ENCODE data around the gene GPRIN1.

GRCh38 chr5:176653401-176654385, 43.7 kb upstream of the GPRIN1 start:
- no peak for TF ChIP-seq POLR2A (IDR thresholded peaks at IDR 0.05; ENCODE audit: low read depth, low read length)
- TF ChIP-seq CTCF (conservative IDR thresholded peaks at IDR 0.05; ENCODE audit: low read depth, low read length): no peak

Data from IMR-90 (cell line).